ENCODE results near the gene ACBD3.

Gene ACBD3

GRCh38 chr1:226201029-226201593, 14.6 kb upstream of the ACBD3 start:
- DNase-seq: no peak

DNA sequence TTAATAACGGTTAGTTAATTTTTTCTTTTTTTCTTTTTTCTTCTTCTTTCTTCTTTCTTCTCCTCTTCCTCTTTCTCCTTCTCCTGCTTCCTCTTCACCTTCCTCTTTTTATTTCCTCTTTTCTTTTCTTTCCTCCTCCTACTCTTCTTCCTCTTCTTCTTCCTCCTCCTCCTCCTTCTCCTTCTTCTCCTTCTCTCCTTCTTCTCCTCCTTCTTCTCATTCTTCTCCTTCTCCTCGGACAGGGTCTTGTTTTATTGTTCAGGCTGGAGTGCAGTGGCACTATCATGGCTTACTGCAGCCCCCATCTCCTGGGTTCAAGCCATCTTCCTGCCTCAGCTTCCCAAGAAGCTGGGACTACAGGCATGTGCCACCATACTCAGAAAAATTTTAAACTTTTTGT, 13.4 kb upstream of the ACBD3 start:
- no peak for DNase-seq

GRCh38 chr1:226195144-226195543, 8.6 kb upstream of the ACBD3 start:
- no peak for DNase-seq

DNA sequence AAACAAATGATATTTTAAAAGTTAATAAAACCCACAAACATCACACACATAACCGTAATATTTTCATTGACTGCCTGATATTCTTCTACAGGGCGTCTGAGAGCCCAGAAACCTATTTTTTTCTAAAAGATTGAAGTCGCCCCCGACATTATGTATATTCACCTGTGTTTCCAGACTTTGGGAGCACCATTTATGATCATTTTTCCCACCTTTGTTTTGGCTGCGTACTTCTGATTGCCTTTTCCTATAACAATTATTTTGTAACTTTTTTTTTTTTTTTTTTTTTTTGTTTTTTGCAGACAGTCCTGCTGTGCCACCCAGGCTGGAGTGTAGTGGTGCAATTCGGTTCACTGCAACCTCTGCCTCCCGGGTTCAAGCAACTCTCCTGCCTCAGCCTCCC, 839 bp upstream of the ACBD3 start:
- DNase-seq: no peak

GRCh38 chr1:226187019-226187322, 430 bp upstream of the ACBD3 start:
- no peak for DNase-seq

GRCh38 chr1:226185141-226186036, 1.2 kb downstream of the ACBD3 start:
- no peak for DNase-seq

- no peak for DNase-seq
Observed at GRCh38 chr1:226181996-226182714, 4.4 kb downstream of the ACBD3 start.

GRCh38 chr1:226176870-226177269, 9.7 kb downstream of the ACBD3 start:
- DNase-seq: no peak

DNA sequence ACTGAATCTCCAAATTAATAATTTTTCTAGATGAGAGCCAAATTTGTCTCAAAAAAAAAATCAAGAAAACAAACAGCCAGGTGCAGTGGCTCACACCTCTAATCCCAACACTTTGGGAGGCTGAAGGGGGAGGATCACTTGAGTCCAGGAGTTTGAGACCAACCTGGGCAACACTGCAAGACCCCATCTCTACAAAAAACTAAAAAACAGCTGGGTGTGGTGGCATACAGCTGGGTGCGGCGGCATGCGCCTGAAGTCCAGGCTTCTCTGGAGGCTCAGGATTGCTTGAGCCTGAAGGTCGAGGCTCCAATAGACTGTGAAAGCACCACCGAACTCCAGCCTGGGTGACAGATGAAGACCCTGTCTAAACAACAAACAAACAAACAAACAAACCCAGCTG, 14.0 kb downstream of the ACBD3 start:
- no peak for DNase-seq

DNA sequence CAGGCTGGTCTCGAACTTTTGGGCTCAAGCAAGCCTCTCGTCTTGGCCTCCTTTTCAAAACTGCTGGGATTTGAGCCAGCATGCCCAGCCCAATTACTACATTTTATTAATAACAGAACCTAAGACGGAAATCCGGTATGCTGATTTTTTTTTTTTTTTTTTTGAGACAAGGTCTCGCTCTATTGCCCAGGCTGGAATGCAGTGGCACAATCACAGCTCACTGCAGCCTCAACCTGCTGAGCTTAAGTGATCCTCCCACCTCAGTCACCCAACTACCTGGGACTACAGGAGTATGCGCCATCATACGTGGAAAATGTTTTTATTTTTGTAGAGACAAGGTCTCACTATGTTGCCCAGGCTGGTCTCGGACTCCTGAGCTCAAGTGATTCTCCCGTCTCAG, 20.2 kb downstream of the ACBD3 start:
- DNase-seq: no peak

- no peak for DNase-seq
Observed at GRCh38 chr1:226164154-226164553, 22.4 kb downstream of the ACBD3 start.

- DNase-seq: no peak
Observed at GRCh38 chr1:226162898-226163297, 23.6 kb downstream of the ACBD3 start.

GRCh38 chr1:226158983-226159382, 27.6 kb downstream of the ACBD3 start:
- no peak for DNase-seq

DNA sequence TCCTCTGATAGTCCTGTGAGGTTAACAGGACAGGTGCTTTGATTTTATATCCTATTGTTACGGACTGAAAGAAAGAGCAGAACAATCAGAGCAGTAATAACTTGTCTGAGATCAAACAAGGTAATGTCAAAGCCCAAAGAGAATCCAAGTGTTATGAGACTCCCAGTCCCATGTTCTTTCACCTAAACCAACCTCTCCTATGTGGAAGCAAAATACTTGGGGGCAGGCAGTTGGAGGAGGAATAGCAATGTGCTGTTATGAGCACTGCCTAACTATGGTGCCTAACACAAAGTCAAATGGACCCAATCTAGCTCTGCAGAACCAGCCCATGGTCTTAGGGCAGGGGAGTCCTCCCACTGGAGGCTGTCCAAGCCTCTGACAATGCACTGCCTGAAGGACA, 28.1 kb downstream of the ACBD3 start:
- DNase-seq: no peak

DNA sequence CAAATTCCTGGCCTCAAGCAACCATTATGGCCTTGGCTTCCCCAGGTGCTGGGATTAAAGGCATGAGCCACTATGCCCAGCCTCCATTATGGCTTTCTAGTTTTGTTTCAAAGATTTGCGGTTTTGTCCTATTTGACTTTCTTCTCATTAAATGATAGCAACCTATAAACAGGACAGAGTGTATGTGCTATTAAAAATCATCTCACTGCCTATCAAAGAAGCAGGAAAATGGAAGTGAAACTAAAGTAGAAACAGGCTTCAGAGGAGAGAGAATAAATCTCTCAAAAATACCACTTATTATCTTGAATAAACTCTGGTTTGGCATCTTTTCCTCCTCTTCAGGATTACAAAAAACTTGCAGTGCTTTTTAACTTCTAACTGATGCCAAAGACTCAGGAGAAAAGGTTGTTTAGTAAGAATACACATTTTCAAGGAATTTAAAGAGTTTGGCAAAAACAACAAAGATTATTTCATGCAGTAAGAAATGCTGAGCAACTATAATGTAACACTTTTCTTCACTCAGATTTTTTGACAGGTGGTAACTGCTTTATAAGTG, 28.7 kb downstream of the ACBD3 start:
- no peak for DNase-seq

GRCh38 chr1:226154593-226154992, 31.9 kb downstream of the ACBD3 start:
- DNase-seq: no peak

DNA sequence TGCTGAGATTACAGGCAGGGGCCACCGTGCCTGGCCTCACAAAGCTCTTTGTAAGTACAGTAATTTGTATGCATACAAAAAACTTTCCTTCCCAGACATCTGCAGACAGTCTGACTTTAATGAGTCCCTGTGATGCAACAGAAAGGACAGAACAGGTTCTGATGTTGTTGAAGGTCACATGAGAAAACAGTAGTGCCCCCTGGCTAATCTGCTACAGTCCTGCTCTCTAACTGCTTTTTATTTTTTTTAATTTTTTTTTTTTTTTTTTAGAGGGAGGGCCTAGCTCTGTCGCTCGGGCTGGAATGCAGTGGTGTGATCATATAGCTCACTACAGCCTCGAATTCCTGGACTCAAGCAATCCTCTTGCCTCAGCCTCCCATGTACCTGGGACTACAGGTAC, 36.7 kb downstream of the ACBD3 start:
- DNase-seq: no peak

DNA sequence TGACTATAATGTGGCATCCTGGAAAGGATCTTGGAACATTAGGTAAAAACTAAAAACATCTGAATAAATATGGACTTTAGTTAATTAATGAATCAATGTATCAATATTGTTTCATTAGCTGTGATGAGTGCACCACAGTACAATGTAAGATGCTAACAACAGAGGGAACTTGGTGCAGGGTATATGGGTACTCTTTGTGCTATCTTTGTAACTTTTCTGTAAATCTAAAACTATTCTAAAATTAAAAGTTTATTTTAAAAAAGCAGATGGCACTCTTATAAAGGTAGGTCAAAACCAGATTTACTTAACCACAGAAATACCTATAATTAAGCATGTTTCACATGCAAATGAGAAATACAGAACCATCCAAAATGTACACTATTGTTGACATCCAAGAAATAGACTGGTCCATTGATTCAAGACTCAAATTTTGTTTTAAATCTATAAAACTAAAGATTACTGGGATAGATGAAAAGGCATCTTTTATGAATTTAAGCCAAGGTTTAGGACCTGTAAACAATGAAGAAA, 38.4 kb downstream of the ACBD3 start:
- no peak for DNase-seq

DNA sequence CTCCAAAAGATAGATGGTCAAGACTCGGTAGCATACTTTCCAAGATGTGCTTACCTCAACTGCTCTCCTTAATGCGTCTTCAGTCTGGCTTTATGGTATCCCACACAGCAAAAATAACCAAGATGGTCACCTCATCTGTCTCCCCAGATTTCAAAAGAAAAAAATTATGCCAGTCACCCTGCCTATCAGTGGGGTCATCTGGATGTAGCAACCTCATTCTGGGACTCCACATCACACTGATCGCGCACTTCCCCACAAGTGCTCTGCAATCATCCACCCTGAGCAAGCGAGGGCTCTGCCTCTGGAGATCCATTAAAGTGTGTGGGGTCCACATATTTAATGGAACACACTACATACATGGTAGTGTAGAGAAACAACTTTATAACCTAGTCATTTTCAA, 42.5 kb downstream of the ACBD3 start:
- DNase-seq: no peak

DNA sequence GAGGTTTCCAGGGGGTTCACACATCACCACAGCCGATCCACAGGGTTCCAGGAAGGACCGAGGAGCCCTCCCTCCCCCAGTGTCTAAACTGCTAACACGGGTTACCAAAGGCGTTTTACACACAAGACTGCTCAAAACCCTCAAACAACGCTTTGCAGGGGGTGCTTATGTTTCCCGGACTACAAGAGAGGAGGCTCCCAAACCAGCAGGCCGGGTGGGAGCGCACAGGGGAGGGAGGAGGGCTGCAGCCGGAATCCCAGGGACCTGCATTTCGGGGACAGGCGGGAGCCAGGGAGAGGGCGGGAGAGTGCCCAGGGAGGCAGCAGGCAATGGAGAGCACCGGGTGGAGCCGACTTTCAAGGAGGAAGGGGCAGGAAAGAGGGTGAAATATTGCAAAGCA, 50.8 kb downstream of the ACBD3 start:
- DNase-seq: no peak

DNA sequence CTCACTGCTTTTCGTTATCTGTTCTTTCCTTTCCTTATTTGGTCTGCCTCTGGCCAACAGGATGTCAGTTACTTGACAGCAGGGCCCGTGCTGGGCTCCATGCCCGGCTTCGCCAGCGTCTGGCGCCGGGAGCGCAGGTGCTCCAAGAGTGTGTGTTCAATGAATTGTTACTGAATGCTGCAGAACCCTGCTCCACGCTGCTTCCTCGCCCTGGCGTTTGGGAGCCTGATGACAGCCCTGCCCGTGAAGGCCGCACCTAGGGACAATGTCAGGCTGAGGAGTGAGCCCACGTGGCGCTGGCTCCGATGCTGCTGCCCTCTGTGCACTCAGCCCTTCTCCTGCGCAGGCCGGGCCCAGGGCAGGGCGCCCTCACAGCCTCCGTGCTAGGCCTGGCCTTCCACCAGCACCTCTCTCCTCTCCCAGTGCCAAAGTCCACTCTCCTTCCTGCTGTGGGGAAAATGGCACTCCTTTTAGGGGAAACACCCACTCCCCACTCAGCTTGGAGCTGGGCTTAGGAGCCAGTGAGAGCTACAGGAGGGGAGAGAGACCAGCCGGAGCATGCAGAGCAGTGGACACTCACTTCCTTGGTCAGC, 51.4 kb downstream of the ACBD3 start:
- DNase-seq: peak; percentile 79

DNA sequence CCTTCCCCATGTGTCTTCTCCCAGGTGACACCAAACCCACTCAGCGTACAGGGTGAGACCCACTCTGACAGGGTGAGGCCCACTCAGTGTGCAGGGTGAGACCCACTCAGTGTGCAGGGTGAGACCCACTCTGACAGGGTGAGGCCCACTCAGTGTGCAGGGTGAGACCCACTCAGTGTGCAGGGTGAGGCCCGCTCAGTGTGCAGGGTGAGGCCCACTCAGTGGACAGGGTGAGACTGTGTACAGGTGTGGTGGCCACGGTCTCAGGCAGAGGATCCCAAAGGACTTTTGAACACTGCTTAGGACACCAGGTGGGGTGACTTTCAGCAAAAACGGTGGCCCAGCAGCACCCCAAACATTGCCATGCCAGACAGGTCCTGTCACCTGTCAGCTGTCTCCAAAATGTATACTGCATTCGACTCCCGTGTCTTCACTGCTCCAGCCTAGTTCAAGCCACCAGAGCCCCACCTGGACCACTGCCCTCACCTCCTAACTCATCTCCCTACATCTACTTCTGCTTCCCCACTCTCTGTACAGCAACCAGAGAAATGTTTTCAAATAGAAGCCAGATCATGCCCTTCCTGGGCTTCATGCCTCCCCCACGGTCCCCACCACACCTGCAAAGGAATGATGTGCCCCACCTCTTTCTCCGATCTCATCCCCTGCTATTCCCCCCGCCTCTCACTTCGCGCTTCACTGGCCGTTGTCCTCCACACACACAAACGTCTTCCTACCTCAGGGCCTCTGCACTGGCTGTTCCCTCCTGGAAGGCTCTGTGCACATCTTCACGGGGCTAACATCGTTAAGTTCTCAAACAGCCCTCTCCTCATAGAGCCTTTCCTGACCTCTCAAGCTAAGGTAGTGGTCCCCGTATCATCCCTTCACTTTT, 52.1 kb downstream of the ACBD3 start:
- no peak for DNase-seq

All from NCI-H2081 treated with DMSO at 0.1 percent for 48 hours (cell line).